SKM-1 (cell line): Measurements from ENCODE around the gene GNE.
"Not testable (repeated sequence)": the region's sequence is repeated elsewhere in the genome, so short reads cannot be mapped to it uniquely, and the experiment has no call there.

Experiments used
- DNase-seq: peaks from one replicate; lab custom pipeline; 2025; ENCODE audit not compliant: unreplicated experiment; lab: John Stamatoyannopoulos, UW

GNE gene

GRCh38 chr9:36258208-36258995 lies at the start of gene GNE:
TSS of gene GNE (minus strand) at chr9:36258448. CDS start at chr9:36249355, 9,093 bp downstream.
- DNase-seq = peak; percentile 76

- peak; percentile 11 for DNase-seq
Measured at GRCh38 chr9:36306471-36307306, 48.4 kb upstream of the GNE start.

GRCh38 chr9:36304366-36304765 lies 46.1 kb upstream of the GNE start:
- DNase-seq = not testable (repeated sequence)

GRCh38 chr9:36301227-36301626 lies 43.0 kb upstream of the GNE start:
- DNase-seq = no peak

GRCh38 chr9:36298566-36298965 lies 40.3 kb upstream of the GNE start:
- DNase-seq = no peak

GRCh38 chr9:36297798-36298197 lies 39.5 kb upstream of the GNE start:
- no peak for DNase-seq

GRCh38 chr9:36294996-36295395 lies 36.7 kb upstream of the GNE start:
- DNase-seq = not testable (repeated sequence)

- no peak for DNase-seq
Measured at GRCh38 chr9:36293918-36294317, 35.7 kb upstream of the GNE start.

GRCh38 chr9:36293171-36293570 lies 34.9 kb upstream of the GNE start:
- DNase-seq = no peak

GRCh38 chr9:36292641-36293040 lies 34.4 kb upstream of the GNE start:
- no peak for DNase-seq

GRCh38 chr9:36290996-36291395 lies 32.7 kb upstream of the GNE start:
- no peak for DNase-seq

- DNase-seq = no peak
Measured at GRCh38 chr9:36289836-36290435, 31.7 kb upstream of the GNE start.

GRCh38 chr9:36288070-36288469 lies 29.8 kb upstream of the GNE start:
- no peak for DNase-seq

- DNase-seq = no peak
Measured at GRCh38 chr9:36286388-36286787, 28.1 kb upstream of the GNE start.

GRCh38 chr9:36284226-36284625 lies 26.0 kb upstream of the GNE start:
- DNase-seq = no peak

- no peak for DNase-seq
Measured at GRCh38 chr9:36282275-36282674, 24.0 kb upstream of the GNE start.

GRCh38 chr9:36280989-36281388 lies 22.7 kb upstream of the GNE start:
- no peak for DNase-seq

- DNase-seq = no peak
Measured at GRCh38 chr9:36278243-36278642, 20.0 kb upstream of the GNE start.

GRCh38 chr9:36276781-36277181 lies 18.5 kb upstream of the GNE start:
- no peak for DNase-seq

- no peak for DNase-seq
Measured at GRCh38 chr9:36276254-36276653, 18.0 kb upstream of the GNE start.

- DNase-seq = no peak
Measured at GRCh38 chr9:36275060-36275459, 16.8 kb upstream of the GNE start.

- not testable (repeated sequence) for DNase-seq
Measured at GRCh38 chr9:36273354-36273753, 15.1 kb upstream of the GNE start.
